HL-60 (cell line): ENCODE results near the gene ARL2BP.
A peak's percentile ranks its signal among the peaks of the same experiment; 100 is the strongest.

Experiments
- DNase-seq, 2 experiments: peaks; one replicate each; pipeline ENCODE4 v3.0.0-alpha.2; 2010 to 2020; ENCODE audit warnings: low read depth in 1 of 2, low spot score in 1 of 2
- H3K27ac ChIP-seq: fragments of 250-450 bp; sonication (Bioruptor Pico); replicated peaks from 2 replicates; pipeline ENCODE4 v1.5.1; 2020; ENCODE audit warnings: mild to moderate bottlenecking, moderate library complexity
- H3K27me3 ChIP-seq: fragments of 250-450 bp; sonication (Bioruptor Pico); 2 replicates; pipeline ENCODE4 v1.5.1; 2021; ENCODE audit warnings: mild to moderate bottlenecking, moderate library complexity; ENCODE audit not compliant: insufficient read depth, poor library complexity, severe bottlenecking
- H3K4me3 ChIP-seq: replicated peaks from 2 replicates; pipeline ENCODE4 v1.5.1; 2011; ENCODE audit warnings: mild to moderate bottlenecking, control low read depth, low read length; ENCODE audit not compliant: insufficient read depth
- CTCF ChIP-seq: IDR thresholded peaks from one replicate; pipeline ENCODE4 v1.5.1; 2011; ENCODE audit warnings: low read length, control low read depth, inconsistent platforms; ENCODE audit not compliant: insufficient read depth
- GABPA ChIP-seq: IDR thresholded peaks from 2 replicates; pipeline ENCODE4 v1.6.1; 2012; ENCODE audit warnings: low read depth
- POLR2AphosphoS5 ChIP-seq: IDR thresholded peaks from 2 replicates; pipeline ENCODE4 v1.6.1; 2012; ENCODE audit warnings: low read depth
- REST ChIP-seq: IDR thresholded peaks from 2 replicates; pipeline ENCODE4 v1.6.1; 2012; ENCODE audit warnings: low read depth; ENCODE audit not compliant: insufficient replicate concordance
- SPI1 ChIP-seq: IDR thresholded peaks from 2 replicates; pipeline ENCODE4 v1.6.1; 2012; ENCODE audit warnings: low read depth, mild to moderate bottlenecking, borderline replicate concordance

ARL2BP gene

GRCh38 chr16:57208926-57209325 lies 36.1 kb upstream of the ARL2BP start:
- no peak overlapping the region for H3K27ac ChIP-seq

GRCh38 chr16:57209780-57210179 lies 35.3 kb upstream of the ARL2BP start:
- Histone ChIP-seq H3K27ac (no peak overlapping the region), H3K27me3 (no peaks in the 10 kb centered on the region), H3K4me3 (no peak overlapping the region)
- no peak for DNase-seq
- TF ChIP-seq SPI1: no peak
- no peak for TF ChIP-seq CTCF
- no peak for TF ChIP-seq POLR2AphosphoS5
- no peak for TF ChIP-seq REST
- no peak for TF ChIP-seq GABPA

More at GRCh38 chr16:57208926-57209325, 36.1 kb upstream of the ARL2BP start:
- no peak for DNase-seq
- TF ChIP-seq REST (no peak), SPI1 (no peak), CTCF (no peak), POLR2AphosphoS5 (no peak), GABPA (no peak)
- no peaks in the 10 kb centered on the region for H3K27me3 ChIP-seq
- no peak overlapping the region for H3K4me3 ChIP-seq

GRCh38 chr16:57213462-57213861 lies 31.6 kb upstream of the ARL2BP start:
- TF ChIP-seq POLR2AphosphoS5 (no peak), GABPA (no peak), SPI1 (no peak), CTCF (no peak), REST (no peak)
- no peak overlapping the region for H3K4me3 ChIP-seq

More at GRCh38 chr16:57213462-57213861, 31.6 kb upstream of the ARL2BP start:
- peak in 1 of 2 experiments; percentile 5 for DNase-seq
- no peak overlapping the region for H3K27ac ChIP-seq
- H3K27me3 ChIP-seq: no peaks in the 10 kb centered on the region
